Measurements from ENCODE around the gene LDB2. TPM values are rescaled to one million over a fixed set of nuclear protein-coding genes. Genes with fewer than 3 reads are reported as not detected.

LDB2 gene
- total RNA-seq, 4 donors from 2014 or later: 26.4 to 62.7 (median 40.7) TPM

GRCh38 chr4:16830081-16830480, 68.4 kb downstream of the LDB2 start:
- H3K4me3 ChIP-seq: no peak overlapping the region
- no peak overlapping the region for H3K27ac ChIP-seq
- H3K4me1 ChIP-seq: peaks cover 0 to 20% (median 0%) of the 10 kb centered on the region in 4 donors
- H3K9me3 ChIP-seq: no peaks in the 10 kb centered on the region
- TF ChIP-seq POLR2A (IDR thresholded peaks at IDR 0.05): no peak
- no peak for TF ChIP-seq CTCF (IDR thresholded peaks at IDR 0.05)
- no peak for TF ChIP-seq EP300 (IDR thresholded peaks at IDR 0.05)
- no peaks in the 10 kb centered on the region for H3K36me3 ChIP-seq
- no peaks in the 10 kb centered on the region for H3K27me3 ChIP-seq
- 83 to 90% methylated on average over 3 of the region's 3 CpGs for WGBS, 2 donors
- DNase-seq (ENCODE audit: low spot score in 2 of 2): no peak

- peaks cover 0 to 20% (median 0%) of the 10 kb centered on the region in 4 donors for H3K4me1 ChIP-seq
- DNase-seq (ENCODE audit: low spot score in 2 of 2): no peak
- WGBS, 2 donors: 65% methylated on average over 12 of the region's 12 CpGs
Measured at GRCh38 chr4:16827794-16828724, 70.4 kb downstream of the LDB2 start.

GRCh38 chr4:16827045-16827444, 71.4 kb downstream of the LDB2 start:
- Histone ChIP-seq H3K27me3 (no peaks in the 10 kb centered on the region), H3K27ac (no peak overlapping the region), H3K9me3 (no peaks in the 10 kb centered on the region), H3K4me1 (peaks cover 0 to 20% (median 0%) of the 10 kb centered on the region in 4 donors), H3K36me3 (no peaks in the 10 kb centered on the region), H3K4me3 (no peak overlapping the region)
- no peak for DNase-seq (ENCODE audit: low spot score in 2 of 2)
- 24 to 26% methylated on average over 4 of the region's 4 CpGs for WGBS, 2 donors
- TF ChIP-seq CTCF (IDR thresholded peaks at IDR 0.05) (no peak), EP300 (IDR thresholded peaks at IDR 0.05) (no peak), POLR2A (IDR thresholded peaks at IDR 0.05) (no peak)

More at GRCh38 chr4:16827794-16828724, 70.4 kb downstream of the LDB2 start:
- no peaks in the 10 kb centered on the region for H3K36me3 ChIP-seq
- peak overlapping the region in 3 of 4 donors; percentile 24 to 40 (median 27) for H3K27ac ChIP-seq
- no peaks in the 10 kb centered on the region for H3K27me3 ChIP-seq
- TF ChIP-seq POLR2A (IDR thresholded peaks at IDR 0.05) (no peak), EP300 (IDR thresholded peaks at IDR 0.05) (no peak), CTCF (IDR thresholded peaks at IDR 0.05) (no peak)
- no peaks in the 10 kb centered on the region for H3K9me3 ChIP-seq
- H3K4me3 ChIP-seq: peak overlapping the region in 1 of 4 donors; percentile 8

- Histone ChIP-seq H3K27ac (no peak overlapping the region), H3K4me3 (no peak overlapping the region), H3K4me1 (peaks cover 0 to 20% (median 0%) of the 10 kb centered on the region in 4 donors), H3K9me3 (no peaks in the 10 kb centered on the region), H3K36me3 (no peaks in the 10 kb centered on the region), H3K27me3 (no peaks in the 10 kb centered on the region)
- TF ChIP-seq POLR2A (IDR thresholded peaks at IDR 0.05) (no peak), CTCF (IDR thresholded peaks at IDR 0.05) (no peak), EP300 (IDR thresholded peaks at IDR 0.05) (no peak)
- DNase-seq (ENCODE audit: low spot score in 2 of 2): no peak
- 70 to 71% methylated on average over 3 of the region's 3 CpGs for WGBS, 2 donors
Measured at GRCh38 chr4:16826406-16826910, 72.0 kb downstream of the LDB2 start.

- Histone ChIP-seq H3K36me3 (no peaks in the 10 kb centered on the region), H3K27ac (no peak overlapping the region), H3K9me3 (no peaks in the 10 kb centered on the region), H3K4me1 (peaks cover 0 to 20% (median 0%) of the 10 kb centered on the region in 4 donors), H3K27me3 (no peaks in the 10 kb centered on the region), H3K4me3 (no peak overlapping the region)
- 79 to 83% methylated on average over 4 of the region's 4 CpGs for WGBS, 2 donors
- no peak for TF ChIP-seq EP300 (IDR thresholded peaks at IDR 0.05)
- no peak for TF ChIP-seq CTCF (IDR thresholded peaks at IDR 0.05)
- TF ChIP-seq POLR2A (IDR thresholded peaks at IDR 0.05): no peak
- no peak for DNase-seq (ENCODE audit: low spot score in 2 of 2)
Measured at GRCh38 chr4:16824278-16824806, 74.1 kb downstream of the LDB2 start.

Data from tibial nerve (tissue), 4 donors.